Psoas muscle (tissue), 8 donors: ENCODE data around the gene TASP1. TPM values are rescaled to one million over a fixed set of nuclear protein-coding genes. Genes with fewer than 3 reads are reported as not detected.

Source experiments
- ATAC-seq, 4 donors: fragments of 200-7000 bp; cut with Tn5 transposase; one replicate each; pipeline ENCODE4 v1.9.1; 2020; ENCODE audit warnings: moderate library complexity in 3 of 4, mild to moderate bottlenecking in 2 of 4
- DNase-seq, 2 donors: peaks; one replicate each; pipeline ENCODE4 v3.0.0-alpha.2; 2020
- H3K27ac ChIP-seq: fragments of 200-600 bp; one replicate; pipeline ENCODE4 v1.8.0; 2022
- H3K27me3 ChIP-seq, 3 donors: fragments of 200-600 bp in 1 of 3; one replicate each; pipeline versions ENCODE4 v1.6.1 to v1.8.0; 2013 to 2022; ENCODE audit warnings: low read length in 2 of 3, mild to moderate bottlenecking in 2 of 3, moderate library complexity in 1 of 3; ENCODE audit not compliant: insufficient read depth in 3 of 3
- H3K36me3 ChIP-seq, 2 donors: fragments of 200-600 bp in 1 of 2; one replicate each; pipeline versions ENCODE4 v1.6.1 to v1.8.0; 2013 to 2022; ENCODE audit warnings: low read depth in 1 of 2, mild to moderate bottlenecking in 1 of 2, moderate library complexity in 1 of 2; ENCODE audit not compliant: insufficient read depth in 1 of 2
- H3K4me1 ChIP-seq: fragments of 200-600 bp; one replicate; pipeline ENCODE4 v1.8.0; 2022
- H3K4me3 ChIP-seq: fragments of 200-600 bp; one replicate; pipeline ENCODE4 v1.8.0; 2022; ENCODE audit warnings: mild to moderate bottlenecking
- H3K9me3 ChIP-seq: fragments of 200-600 bp; one replicate; pipeline ENCODE4 v1.8.0; 2022
- WGBS, 3 donors: extraction: QIAGEN DNeasy Blood & Tissue Kit; methylation state at CpG; one replicate each; pipeline versions ENCODE4 v1.1.6 to v1.1.7; 2013; 5-methylcytosine and 5-hydroxymethylcytosine counted together
- intact Hi-C, 2 donors: fragments of 100-400 bp; cut with DNase I; formaldehyde crosslinking; loops; one replicate each; pipeline versions ENCODE4 v1.11.0 to v1.14.2; 2022
- polyA plus RNA-seq, 3 donors: library from polyadenylated mRNA; stranded (reverse); fragments of 200-250 nt; gene quantifications; one replicate each; pipeline ENCODE4 v1.2.3, GENCODE V29; 2013
- total RNA-seq, 4 donors: library from RNA; stranded (reverse); fragmentation: NEBNext Ultra II Directional in 2 of 4; extraction: Animal tissue kit (Norgen Biotek cat#: 25700) in 2 of 4; gene quantifications; one replicate each; pipeline versions ENCODE4 v1.2.1 to v1.2.4, GENCODE V29; 2021 to 2023
- TF ChIP-seq, protein P1 (sequence below): fragments of 200-600 bp; IDR thresholded peaks from one replicate; pipeline ENCODE4 v1.8.0; 2022; ENCODE audit warnings: antibody characterized with exemption
- donor health status: healthy with polysubstance abuse.
- donor health status: DM: no; HTN: no; CAD: no; lungs with moderate emphysema.
- donor health status: Bipolar disorder and iron deficiency.
- donor health status: healthy.
- donor health status: DM: yes; HTN: yes; CAD: no.
- donor health status: DM: no; HTN: no; CAD: no.
- donor health status: DM: no; HTN: no; CAD: no.
- donor health status: DM: yes; HTN: yes; CAD: no.

TASP1 gene
- total and polyA plus RNA-seq, 7 donors: 1.8 to 4.8 (median 3.2) TPM

DNA sequence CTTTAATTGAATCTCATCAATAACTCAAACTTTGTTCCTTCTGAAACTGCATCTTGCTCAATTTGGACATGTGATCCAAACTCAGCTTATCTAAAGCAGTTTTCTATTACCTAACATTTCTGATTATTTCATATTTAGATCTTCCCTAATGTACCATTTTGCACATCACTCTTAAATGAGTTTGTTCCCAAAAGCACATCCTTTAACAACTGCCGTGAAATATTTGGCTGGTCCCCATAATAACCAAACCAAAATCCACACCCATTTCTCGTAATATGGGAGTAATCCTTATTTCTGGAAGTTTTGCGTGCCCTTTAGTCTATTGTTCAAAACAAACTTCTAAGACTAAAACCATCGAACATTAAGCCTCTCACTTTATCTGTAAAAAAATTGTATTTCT is 94.9 kb downstream of the TASP1 start:
- TF ChIP-seq, protein P1, sequence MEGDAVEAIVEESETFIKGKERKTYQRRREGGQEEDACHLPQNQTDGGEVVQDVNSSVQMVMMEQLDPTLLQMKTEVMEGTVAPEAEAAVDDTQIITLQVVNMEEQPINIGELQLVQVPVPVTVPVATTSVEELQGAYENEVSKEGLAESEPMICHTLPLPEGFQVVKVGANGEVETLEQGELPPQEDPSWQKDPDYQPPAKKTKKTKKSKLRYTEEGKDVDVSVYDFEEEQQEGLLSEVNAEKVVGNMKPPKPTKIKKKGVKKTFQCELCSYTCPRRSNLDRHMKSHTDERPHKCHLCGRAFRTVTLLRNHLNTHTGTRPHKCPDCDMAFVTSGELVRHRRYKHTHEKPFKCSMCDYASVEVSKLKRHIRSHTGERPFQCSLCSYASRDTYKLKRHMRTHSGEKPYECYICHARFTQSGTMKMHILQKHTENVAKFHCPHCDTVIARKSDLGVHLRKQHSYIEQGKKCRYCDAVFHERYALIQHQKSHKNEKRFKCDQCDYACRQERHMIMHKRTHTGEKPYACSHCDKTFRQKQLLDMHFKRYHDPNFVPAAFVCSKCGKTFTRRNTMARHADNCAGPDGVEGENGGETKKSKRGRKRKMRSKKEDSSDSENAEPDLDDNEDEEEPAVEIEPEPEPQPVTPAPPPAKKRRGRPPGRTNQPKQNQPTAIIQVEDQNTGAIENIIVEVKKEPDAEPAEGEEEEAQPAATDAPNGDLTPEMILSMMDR: no peak
- WGBS, 3 donors: 72 to 90% (median 73%) methylated on average over 4 of the region's 4 CpGs
- no peak for ATAC-seq
- H3K36me3 ChIP-seq: no peaks in the 10 kb centered on the region
- H3K4me1 ChIP-seq: no peaks in the 10 kb centered on the region
- no peak overlapping the region for H3K4me3 ChIP-seq
- H3K27me3 ChIP-seq: no peaks in the 10 kb centered on the region
- no peaks in the 10 kb centered on the region for H3K9me3 ChIP-seq
- no peak for DNase-seq
- H3K27ac ChIP-seq: no peak overlapping the region
- intact Hi-C loops: no loop called here

DNA sequence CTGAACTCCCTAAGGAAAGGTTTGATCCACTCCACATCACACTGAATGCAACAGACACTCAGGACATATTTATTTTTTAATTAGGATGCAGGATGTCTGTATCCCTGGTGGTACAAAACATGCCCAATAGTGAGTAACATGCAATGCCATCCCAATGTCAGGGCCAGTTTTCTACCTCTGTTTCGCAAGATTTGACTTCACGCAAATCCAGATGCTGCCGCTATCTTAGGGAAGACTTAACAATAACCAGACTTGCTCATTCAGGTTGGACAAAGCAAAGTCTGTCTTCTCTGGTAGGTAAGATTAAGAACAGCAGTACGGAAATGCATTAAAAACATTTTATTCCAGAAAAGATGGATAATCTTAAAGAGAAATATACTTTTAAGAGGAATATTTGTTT is 103.1 kb downstream of the TASP1 start:
- TF ChIP-seq, protein P1: no peak
- ATAC-seq (no peak), DNase-seq (no peak)
- intact Hi-C loops: no loop called here
- WGBS, 3 donors: 96 to 100% (median 97%) methylated on average over 4 of the region's 4 CpGs
- Histone ChIP-seq H3K27ac (no peak overlapping the region), H3K4me3 (no peak overlapping the region), H3K27me3 (no peaks in the 10 kb centered on the region), H3K4me1 (no peaks in the 10 kb centered on the region), H3K36me3 (no peaks in the 10 kb centered on the region), H3K9me3 (no peaks in the 10 kb centered on the region)

DNA sequence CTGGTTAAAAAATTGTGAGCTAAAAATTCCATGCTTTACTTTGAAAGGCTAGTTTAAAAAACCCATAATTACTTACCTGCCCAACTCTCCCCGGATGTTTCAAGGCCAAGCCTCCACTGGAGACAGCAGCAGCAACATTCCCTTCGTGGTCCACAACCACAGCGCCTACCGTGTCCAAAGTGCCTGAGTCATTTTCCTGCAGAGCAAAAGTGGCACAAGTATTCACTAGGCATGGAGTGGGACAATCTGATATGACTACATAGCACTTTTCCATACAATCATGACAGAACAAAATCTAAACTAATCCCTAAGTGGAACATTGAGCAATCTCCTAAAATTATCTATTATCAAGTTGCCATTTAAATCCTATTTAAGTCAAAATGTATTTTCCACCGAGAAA is 104.8 kb downstream of the TASP1 start:
- Histone ChIP-seq H3K36me3 (no peaks in the 10 kb centered on the region), H3K27me3 (no peaks in the 10 kb centered on the region), H3K27ac (no peak overlapping the region), H3K4me3 (no peak overlapping the region), H3K4me1 (no peaks in the 10 kb centered on the region), H3K9me3 (no peaks in the 10 kb centered on the region)
- 71 to 81% (median 73%) methylated on average over 5 of the region's 5 CpGs for WGBS, 3 donors
- no peak for ATAC-seq
- DNase-seq: no peak
- TF ChIP-seq, protein P1: no peak
- intact Hi-C loops: no loop called here

DNA sequence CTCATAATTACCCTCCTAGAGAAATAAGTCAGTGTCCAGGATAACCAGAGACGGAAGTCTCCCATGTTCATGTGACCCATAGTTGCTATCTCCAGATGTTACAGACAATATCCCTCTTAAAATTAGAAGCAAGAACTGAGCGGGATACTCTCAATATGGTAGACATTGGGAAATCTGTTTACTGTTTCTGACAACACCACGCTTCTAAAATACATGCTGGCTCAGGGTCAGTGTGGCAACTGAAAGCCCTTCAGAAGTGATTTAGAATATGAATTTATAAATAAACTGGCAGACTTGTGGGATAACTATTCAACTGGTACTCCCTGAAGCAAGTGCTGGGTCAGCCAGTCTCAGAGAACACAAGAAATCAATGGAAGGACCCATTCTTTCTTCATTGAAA is 108.6 kb downstream of the TASP1 start:
- intact Hi-C loops: no loop called here
- no peak for ATAC-seq
- Histone ChIP-seq H3K4me1 (no peaks in the 10 kb centered on the region), H3K9me3 (no peaks in the 10 kb centered on the region), H3K36me3 (peaks cover 0 to 11% of the 10 kb centered on the region in 2 donors), H3K4me3 (no peak overlapping the region), H3K27me3 (no peaks in the 10 kb centered on the region), H3K27ac (no peak overlapping the region)
- DNase-seq: no peak
- 95 to 97% (median 97%) methylated on average over 3 of the region's 3 CpGs for WGBS, 3 donors
- TF ChIP-seq, protein P1: no peak

DNA sequence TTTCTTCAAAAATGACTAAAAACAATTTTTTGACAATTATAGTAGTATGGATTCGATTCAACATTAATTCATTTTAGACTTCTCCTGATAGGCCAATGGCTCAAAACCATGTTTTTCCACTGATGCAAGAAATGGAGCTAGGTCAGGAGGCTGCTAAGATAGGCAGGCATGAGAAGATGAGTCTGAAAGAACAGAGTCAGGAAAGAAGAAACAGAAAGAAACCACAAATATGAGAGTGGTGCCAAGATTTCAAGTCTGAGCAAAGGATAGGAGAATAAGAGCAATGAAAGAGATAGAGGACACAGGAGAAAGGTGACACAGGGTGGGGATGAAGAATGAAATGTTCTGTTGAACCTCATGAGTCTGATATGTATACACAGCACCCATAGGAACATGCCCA is 112.2 kb downstream of the TASP1 start:
- Histone ChIP-seq H3K36me3 (peaks cover 2 to 15% of the 10 kb centered on the region in 2 donors), H3K27me3 (no peaks in the 10 kb centered on the region), H3K4me1 (no peaks in the 10 kb centered on the region), H3K27ac (no peak overlapping the region), H3K9me3 (no peaks in the 10 kb centered on the region), H3K4me3 (no peak overlapping the region)
- intact Hi-C loops: no loop called here
- ATAC-seq: no peak
- 99 to 100% (median 100%) methylated on average over 1 of the region's 1 CpG for WGBS, 3 donors
- TF ChIP-seq, protein P1: no peak
- no peak for DNase-seq
